GM18873 (cell line): ENCODE measurements around the gene RBP5.

Experiments
- ATAC-seq: cut with Tn5 transposase; IDR thresholded peaks from one replicate; pipeline ENCODE4 v1.9.1; 2021; ENCODE audit warnings: mild to moderate bottlenecking, moderate library complexity, moderate number of reproducible peaks; ENCODE audit not compliant: unreplicated experiment, low FRiP score

RBP5 gene, protein sequence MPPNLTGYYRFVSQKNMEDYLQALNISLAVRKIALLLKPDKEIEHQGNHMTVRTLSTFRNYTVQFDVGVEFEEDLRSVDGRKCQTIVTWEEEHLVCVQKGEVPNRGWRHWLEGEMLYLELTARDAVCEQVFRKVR

DNA sequence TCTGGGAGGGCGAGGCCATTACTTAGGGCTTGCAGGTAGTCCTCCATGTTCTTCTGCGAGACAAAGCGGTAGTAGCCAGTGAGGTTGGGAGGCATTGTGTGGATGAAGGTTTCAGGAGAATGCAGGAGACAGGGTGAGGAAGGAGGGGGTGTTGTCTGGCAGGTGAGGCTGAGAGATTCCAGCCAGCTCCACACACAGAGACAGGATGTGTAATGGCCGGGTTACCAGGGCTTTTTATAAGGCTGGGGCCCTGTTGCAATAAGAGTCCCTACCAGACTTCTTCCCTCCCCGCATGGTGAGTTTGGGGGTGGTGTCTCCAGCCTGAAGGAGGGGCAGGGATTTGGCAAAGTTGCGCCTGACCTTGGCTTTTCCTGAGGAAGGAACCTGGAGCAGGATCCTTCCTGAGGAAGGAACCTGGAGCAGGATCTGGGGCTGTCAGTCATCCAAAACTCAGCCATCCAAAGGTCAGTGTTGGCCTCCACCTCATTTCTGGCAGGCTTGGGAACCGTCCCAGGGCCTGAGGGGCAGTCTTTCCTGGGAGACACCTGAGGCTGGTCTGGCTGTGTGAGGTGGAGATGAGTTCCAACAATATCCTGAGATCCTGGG is at the start of gene RBP5:
Gene RBP5 (minus strand): TSS at position 209 of the 606 bp plus-strand sequence. CDS start 114 bp downstream, at position 95.
- no peak for ATAC-seq

DNA sequence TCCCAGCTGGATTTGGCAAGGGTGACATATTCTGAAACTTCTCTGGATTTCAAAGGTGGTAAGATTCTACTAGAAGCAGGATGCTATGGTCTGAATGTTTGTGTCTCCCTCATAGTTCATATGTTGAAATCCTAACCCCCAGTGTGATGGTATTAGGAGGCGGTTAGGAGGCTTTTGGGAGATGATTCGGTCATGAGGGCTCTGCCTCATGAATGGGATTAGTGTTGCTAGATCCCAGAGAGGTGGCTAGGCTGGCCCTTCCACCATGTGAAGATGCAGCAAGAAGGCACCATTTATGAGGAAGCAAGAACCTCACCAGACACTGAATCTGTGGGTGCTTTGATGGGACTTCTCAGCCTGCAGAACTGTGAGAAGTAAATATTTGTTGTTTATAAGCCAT is 49.8 kb upstream of the RBP5 start:
- ATAC-seq = no peak

DNA sequence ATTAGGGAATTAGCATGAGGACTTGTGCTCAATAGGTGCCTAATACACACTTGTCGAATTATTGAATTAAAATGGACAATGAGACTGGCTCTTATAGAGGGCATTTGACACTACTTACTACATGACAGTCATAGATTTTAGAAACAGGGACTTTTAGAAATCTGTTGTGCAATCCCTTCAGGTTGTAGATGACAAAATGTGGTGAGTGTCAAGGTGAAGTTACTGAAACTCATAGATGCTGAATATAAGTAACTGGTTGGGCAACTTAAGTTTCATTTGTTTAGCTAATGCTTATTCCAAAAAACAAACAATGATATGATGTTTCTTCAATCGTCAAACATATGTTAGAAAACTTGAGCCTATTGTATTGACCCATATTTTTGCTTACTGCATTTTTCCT is 47.9 kb upstream of the RBP5 start:
- ATAC-seq = no peak

DNA sequence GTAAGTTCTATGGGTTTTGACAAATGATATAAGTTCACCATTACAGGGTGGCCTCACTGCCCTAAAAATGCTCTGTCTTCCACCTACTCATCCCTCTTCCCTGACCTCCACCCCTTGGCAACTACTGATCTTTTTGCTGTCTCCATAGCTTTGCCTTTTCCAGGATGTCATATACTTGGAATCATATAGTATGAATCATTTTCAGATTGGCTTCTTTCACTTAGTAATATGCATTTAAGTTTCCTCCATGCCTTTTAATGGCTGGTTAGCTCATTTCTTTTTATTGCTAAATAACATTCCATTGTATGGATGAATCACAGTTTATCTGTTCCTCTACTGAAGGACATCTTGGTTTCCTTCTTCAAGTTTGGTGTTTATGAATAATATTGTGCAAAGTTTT is 46.8 kb upstream of the RBP5 start:
- ATAC-seq = no peak

DNA sequence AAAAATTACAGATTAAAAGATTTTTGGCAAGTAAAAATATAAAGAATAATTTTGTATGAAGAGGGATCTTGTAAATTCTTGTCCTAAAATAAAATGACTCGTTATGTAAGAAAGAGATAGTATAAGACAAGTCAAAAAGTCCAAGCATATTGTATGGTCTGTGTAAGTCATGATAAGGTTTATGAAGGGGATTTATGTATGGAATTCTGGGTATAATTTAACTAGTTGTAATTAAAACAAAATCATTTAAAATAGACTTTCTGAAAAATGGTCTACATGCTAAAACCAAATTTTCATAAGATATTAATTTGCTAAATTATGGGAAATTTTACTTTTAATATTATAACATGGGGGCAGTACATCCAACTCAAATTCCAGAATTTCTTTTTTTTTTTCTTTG is 43.2 kb upstream of the RBP5 start:
- no peak for ATAC-seq

DNA sequence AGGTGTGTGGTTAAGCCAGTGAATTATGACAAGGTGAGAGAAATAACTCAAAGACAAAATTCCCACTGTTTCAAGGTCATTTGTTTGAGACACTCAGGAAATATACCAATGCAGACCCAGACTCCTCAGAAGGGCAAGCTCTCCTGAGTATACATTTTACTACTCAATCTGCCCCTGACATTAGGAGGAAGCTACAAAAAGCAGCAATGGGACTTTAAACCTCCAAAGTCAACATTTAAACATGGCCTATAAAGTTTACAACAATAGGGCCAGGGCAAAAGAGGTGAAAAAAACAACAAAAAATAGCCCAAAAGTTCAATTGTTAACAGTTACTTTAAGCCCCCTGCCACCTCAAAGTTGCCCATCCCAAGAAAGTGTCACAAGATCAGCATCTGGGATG is 41.3 kb upstream of the RBP5 start:
- ATAC-seq = no peak

DNA sequence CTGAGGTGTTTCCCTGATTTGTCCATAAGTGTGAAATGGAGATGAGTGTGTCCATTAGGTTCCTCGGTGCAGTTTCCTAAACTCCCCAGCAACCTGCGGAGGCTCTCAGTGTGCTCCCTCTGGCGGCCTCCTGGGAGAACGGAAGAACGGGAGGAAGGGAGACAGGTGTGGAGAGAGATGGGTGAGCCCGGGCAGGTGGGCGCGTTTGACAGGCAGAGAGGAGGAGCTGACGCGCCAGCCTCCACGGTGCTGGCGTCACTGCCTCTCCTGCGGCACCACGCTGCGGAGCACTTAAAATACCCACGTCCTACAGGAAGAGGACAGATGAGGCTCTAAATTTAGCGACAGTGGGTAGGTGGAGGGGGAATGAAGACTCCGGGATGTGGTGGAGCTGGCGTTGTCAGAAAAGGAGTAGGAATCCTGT is 34.0 kb upstream of the RBP5 start:
- no peak for ATAC-seq

DNA sequence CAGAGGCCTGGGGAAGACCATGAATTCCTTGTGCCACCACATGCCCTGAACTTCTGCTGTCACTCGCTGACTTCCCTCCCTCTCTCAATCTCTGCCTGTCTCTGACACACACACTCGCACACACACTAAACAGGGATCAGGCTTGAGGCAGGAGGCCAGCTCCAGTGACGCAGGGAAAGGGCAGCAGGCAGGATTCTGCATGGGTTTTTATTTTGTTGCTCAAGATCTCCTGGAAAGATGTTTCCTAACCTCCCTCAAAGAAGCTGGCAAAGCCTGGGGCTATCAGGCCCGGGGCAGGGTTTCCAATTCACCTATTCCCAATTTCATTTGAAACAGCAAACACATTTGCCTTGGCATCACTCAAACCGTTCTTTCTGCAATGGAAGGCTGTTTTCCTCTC is 33.1 kb upstream of the RBP5 start:
- no peak for ATAC-seq

DNA sequence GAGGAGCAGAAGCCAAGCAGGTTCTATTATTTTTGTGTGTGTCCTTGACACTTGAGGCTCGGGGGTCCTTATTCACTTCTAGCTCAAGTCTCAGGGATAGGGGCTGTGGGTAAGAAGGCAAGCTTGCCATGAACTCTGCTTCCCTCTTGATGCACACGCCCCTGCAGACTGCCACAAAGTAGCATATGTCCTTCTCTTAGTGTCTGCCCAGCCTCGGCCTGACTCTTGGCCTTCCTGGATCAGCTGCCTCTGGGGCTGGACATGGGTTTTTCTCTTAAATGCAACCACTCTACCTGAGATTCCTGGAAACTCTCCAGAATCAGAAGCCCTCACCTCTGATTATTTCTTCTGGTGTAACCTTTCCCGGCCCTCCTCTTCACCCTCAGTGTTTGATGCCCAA is 32.6 kb upstream of the RBP5 start:
- no peak for ATAC-seq

DNA sequence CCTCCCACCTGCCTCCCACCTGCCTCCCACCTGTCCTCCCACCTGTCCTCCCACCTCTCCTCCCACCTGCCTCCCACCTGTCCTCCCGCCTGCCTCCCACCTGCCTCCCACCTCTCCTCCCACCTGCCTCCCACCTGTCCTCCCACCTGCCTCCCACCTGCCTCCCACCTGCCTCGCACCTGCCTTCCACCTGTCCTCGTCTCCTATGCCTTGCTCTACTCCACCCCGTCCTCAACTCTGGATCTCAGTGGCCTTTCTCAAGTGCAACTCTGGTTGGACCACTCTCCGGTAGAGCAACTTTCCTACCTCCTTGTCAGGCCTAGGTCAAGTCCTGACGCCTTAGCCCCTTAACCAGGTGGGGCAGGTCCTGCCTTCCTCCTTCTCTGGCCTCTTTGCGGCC is 31.5 kb upstream of the RBP5 start:
- ATAC-seq = no peak

DNA sequence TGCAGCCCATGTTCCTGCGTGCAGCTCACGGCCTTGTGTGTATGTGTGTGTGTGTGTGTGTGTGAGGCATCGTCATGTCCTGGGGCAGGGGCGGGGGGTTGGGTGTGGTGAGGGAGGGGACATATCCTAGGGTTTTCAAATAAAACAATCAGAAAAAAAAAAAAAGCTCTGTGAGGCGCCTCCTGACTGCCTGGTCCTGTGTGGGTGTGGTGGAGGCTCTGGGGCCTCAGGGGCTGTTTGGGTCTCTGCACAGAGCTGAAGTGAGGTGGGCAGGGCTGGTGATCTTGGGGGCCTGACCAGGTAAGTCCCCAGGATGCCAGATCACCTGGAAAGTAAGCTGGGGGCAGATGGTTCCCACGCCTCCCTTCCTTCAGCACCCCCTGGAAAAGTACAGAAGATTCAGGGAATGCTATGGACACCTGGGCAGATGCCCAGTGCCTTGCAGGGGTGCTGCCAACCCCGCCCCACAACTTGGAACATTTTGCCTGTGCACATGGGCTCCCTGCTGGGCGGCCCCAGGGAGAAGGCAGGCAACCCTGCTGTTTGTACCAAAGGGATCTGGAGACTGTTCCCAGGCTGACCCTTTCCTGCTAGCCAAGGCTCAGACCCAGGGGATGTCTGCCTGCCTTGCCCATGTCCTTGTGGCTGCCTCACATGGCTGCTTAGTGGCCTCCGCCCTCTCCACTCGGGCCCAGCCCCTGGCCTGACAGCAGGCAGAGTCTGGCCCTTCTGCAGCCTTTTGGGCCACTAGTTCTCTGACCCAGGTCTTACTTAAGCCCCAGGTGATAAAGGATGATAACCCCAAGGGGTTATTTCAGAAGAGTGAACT is 30.3 kb upstream of the RBP5 start:
- ATAC-seq = no peak

DNA sequence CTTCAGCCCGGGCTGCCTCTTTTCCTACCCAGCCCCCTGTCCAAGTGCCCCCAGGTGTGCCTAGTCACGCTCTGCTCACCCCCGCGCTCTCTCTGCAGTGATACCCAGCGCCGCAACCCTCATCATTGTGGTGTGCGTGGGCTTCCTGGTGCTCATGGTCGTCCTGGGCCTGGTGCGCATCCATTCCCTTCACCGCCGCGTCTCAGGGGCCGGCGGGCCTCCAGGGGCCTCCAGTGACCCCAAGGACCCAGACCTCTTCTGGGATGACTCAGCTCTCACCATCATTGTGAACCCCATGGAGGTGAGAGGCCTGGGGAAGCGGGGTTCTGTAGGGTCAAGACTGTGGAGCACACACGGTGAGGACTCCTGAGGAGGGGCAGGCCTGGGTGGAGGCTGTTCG is 28.7 kb upstream of the RBP5 start:
- ATAC-seq = no peak

DNA sequence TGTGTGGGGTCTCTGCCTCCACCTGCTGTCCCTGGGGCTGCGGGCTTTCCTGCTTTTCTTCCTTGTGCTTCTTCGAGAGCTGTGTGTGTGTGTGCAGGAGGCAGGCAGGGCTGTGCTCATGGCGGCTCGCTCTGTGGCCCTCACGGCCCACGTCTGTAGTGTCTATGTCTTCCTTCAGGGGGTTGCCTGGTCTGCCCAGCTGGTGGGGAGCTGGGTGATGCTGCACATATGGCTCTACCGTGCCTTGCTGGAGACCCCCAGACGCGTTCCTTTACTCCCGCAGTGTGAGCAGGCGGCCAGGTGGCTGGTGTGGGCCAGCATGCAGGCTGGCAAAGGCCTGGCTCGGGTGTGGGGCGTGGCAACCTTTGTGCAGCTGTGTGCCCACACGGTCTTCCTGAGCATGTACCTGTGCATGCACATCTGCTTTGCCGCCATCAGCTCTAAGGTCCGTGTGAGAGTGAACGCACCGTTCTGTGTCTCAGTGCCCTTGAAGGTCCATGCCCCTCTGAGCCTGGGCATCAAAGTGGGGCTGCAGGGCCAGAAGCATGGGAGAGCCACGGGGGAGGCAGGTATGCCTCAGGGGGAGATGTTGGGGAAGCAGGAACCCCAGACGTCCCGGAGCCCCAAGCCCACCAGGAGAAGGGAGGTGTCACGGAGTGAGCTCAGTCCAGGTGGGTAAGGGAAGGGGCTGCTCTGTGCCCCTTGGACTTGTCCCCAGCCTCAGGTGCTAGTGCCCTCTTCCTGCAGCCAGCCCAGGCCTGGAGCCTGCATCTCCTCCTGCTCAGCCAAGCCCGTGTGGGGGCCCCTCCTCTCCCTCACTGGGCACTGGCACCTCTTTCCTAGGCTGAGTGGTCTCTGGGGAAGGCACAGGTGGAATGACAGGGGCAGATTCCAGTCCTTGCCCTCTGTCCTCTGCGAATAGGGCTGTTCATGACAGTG is 27.8 kb upstream of the RBP5 start:
- no peak for ATAC-seq

DNA sequence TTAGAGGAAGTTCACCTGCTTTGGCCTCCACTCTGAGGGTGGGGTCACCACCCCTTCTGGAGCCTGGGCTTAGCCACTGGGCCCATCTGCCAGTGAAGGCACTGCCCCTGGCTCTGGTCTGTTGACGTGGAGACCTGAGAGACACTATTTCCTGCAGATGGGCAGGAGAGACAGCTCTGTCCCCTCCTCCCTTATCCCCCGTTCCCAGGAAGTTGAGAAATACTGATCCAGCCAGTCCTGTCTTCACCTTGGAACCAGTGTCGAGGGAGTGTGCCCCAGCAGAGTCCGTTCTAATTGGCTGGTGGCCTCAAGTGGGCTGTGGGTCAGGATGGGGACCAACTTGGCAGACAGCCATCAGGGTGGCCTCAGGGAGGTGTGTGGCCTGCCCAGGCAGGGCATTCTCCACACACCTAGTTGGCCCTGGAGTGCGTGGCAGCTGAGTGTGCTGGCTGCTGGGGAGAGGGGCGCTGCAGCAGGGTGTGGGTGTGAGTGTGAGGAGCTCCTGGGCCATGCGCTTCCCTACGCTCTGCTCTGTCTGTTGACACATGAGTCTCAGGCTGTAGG is 26.9 kb upstream of the RBP5 start:
- no peak for ATAC-seq

DNA sequence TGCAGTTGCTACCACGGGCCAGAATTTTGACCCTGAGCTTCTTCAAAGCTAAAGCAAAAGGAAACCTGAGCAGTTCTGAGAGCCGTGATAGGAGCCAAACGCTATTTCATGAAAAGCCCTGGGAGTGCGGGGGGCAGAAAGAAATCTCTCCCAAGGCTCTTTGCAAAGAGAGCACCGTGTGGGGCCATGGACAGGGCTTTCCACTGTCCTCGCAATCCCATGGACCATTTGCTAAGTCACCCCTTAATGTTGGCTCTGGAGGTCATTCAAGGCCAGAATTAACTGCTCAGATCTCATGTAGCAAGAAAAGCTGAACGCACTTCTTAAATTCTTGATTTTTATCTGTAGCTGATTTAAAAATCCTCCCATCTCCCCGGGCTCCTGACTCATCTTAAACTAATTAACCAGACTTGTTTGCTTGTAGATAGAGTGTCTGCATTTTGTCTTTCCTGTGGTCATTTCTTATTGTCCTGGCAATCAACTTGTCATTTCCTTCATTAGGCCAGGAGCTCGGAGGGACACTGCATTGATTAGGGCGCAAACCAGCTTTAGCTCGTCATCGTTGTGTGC is 26.3 kb upstream of the RBP5 start:
- ATAC-seq = no peak

DNA sequence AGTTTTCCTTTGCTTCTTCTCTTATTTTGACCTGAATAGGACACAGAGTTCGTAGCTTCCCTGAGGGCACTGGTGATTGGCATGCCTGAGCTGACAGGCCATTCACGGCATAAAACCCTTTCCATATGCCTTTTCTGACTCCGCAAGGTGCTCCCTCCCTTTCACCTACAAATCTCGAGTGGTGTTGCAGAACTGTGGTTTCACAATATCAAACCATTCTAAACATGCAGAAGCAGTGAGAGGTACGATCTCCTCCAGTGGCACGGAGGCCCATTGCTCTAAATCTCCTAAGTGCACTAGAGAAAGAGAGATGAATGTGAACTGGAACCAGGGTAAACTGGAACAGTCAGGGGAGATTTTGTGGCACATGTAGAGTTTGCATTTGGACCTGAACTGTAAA is 25.4 kb upstream of the RBP5 start:
- ATAC-seq = no peak

DNA sequence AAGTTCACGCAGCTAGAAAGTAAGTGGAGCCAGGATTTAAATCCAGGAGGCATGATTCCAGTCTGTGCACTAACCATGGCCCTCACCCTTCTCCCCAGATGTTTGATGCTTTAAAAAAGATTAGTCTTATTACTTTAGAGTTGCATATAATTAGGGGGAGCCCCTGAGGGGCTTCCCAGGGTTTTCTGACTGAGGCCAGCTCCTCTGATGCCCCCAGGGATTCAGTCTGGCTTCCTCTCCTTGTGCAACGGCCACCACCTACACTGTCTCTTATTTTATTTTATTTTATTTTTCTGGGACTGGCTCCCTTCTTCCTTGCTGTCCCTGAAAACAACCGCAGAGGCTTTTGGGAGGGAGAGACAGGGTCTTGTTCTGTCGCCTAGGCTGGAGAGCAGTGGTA is 24.1 kb upstream of the RBP5 start:
- no peak for ATAC-seq

DNA sequence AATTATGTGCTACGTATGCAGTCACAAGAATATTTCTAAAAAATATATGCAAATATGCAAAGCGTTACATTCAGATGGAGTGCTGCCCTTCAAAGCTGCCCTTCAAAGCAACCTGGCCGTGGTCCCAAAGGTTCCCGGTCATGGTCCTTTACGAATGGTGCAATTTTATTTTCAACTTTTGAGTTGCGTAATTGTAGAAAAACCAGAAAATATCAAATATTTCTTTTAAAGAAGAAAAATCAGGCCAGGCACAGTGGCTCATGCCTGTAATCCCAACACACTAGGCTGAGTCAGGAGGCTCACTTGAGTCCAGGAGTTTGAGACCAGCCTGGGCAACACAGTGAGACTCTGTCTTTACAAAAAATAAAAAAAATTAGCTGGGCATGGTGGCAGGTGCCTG is 22.8 kb upstream of the RBP5 start:
- ATAC-seq = no peak

DNA sequence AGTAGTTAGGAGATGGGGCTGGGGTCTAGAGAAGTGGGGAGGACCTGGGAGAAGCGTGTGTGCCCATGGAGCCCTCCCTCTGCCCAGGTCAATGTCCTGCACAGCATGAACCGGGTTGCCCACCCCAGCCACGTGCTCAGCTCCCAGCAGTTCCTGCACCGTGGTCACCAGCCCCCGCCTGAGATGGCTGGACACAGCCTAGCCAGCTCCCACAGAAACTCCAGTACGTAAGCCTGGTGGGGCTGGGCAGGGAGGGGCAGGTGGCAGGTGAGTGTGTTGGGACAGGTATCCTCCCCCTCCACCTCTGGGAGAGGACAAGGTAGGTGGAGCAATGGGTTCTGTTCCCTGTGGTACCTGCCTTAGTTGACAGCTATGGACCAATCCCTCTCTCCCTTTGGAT is 22.2 kb upstream of the RBP5 start:
- no peak for ATAC-seq

DNA sequence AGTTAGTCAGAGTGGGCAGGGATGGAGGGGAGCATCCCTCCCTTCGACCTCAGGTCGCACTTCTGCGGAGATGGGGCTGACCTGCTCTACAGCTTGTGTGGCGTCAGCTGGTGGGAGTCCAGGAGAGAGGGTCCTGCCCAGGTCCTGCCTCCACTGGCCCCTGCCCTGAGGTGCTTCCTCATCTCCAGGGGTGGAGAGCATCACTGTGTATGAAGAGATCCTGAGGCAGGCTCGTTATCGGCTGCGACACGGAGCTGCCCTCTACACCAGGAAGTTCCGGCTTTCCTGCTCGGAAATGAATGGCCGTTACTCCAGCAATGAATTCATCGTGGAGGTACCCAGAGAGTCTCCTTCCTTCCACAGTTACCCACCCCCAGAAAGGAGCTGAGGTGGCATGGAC is 21.7 kb upstream of the RBP5 start:
- no peak for ATAC-seq
